Heart right ventricle (tissue), 16 donors: ENCODE data around the gene CSNK1D. TPM values are rescaled to one million over a fixed set of nuclear protein-coding genes. Genes with fewer than 3 reads are reported as not detected.

Source experiments
- ATAC-seq, 8 donors: fragments of 200-7000 bp; cut with Tn5 transposase; one replicate each; pipeline ENCODE4 v1.9.1; 2020; ENCODE audit warnings: mild to moderate bottlenecking in 8 of 8, moderate library complexity in 8 of 8, moderate number of reproducible peaks in 1 of 8
- DNase-seq, 2 donors: peaks; one replicate each; pipeline ENCODE4 v3.0.0-alpha.2; 2020
- H3K27ac ChIP-seq, 10 donors: fragments of 200-600 bp; sonication (generic) in 2 of 10; one replicate each; pipeline versions ENCODE4 v1.5.0 to v1.8.0; 2020 to 2022; ENCODE audit warnings: mild to moderate bottlenecking in 3 of 10
- H3K27me3 ChIP-seq, 7 donors: fragments of 200-600 bp; one replicate each; pipeline ENCODE4 v1.8.0; 2021 to 2022; ENCODE audit warnings: mild to moderate bottlenecking in 2 of 7
- H3K36me3 ChIP-seq, 9 donors: fragments of 200-600 bp; sonication (generic) in 1 of 9; one replicate each; pipeline versions ENCODE4 v1.5.0 to v1.8.0; 2020 to 2022; ENCODE audit warnings: mild to moderate bottlenecking in 2 of 9
- H3K4me1 ChIP-seq, 9 donors: fragments of 200-600 bp; sonication (generic) in 1 of 9; one replicate each; pipeline versions ENCODE4 v1.5.0 to v1.8.0; 2020 to 2022; ENCODE audit warnings: mild to moderate bottlenecking in 4 of 9
- H3K4me3 ChIP-seq, 10 donors: fragments of 200-600 bp; sonication (generic) in 2 of 10; one replicate each; pipeline versions ENCODE4 v1.5.0 to v1.8.0; 2020 to 2022; ENCODE audit warnings: mild to moderate bottlenecking in 7 of 10, moderate library complexity in 2 of 10
- H3K9me3 ChIP-seq, 11 donors: fragments of 200-600 bp in 10 of 11; sonication (generic) in 2 of 11; one replicate each; pipeline versions ENCODE4 v1.5.0 to v1.8.0; 2013 to 2022; ENCODE audit warnings: mild to moderate bottlenecking in 2 of 11, control low read depth in 1 of 11, moderate library complexity in 1 of 11
- WGBS, 2 donors: extraction: QIAGEN DNeasy Blood & Tissue Kit; methylation state at CpG; one replicate each; pipeline ENCODE4 v1.1.7; 2013; ENCODE audit warnings: inconsistent platforms in 1 of 2; 5-methylcytosine and 5-hydroxymethylcytosine counted together
- intact Hi-C, 10 donors: fragments of 100-400 bp; cut with DNase I; formaldehyde crosslinking; loops; one replicate each; pipeline versions ENCODE4 v1.11.1 to v1.14.2; 2022
- polyA plus RNA-seq, 2 donors: library from polyadenylated mRNA; stranded (reverse); fragments of 200-250 nt; gene quantifications; one replicate each; pipeline ENCODE4 v1.2.3, GENCODE V29; 2013
- total RNA-seq, 10 donors: library from RNA; stranded (reverse); fragmentation: NEBNext Ultra II Directional in 3 of 10; extraction: Animal tissue kit (Norgen Biotek cat#: 25700) in 3 of 10; gene quantifications; one replicate each; pipeline versions ENCODE4 v1.2.1 to v1.2.4, GENCODE V29; 2021 to 2023
- TF ChIP-seq, protein P1 (sequence below), 9 donors: fragments of 200-600 bp; sonication (generic) in 2 of 9; IDR thresholded peaks; one replicate each; pipeline versions ENCODE4 v1.5.0 to v1.8.0; 2021 to 2022; ENCODE audit warnings: antibody characterized with exemption in 9 of 9, mild to moderate bottlenecking in 5 of 9, moderate library complexity in 1 of 9
- donor health status: Arrhythmogenic right ventricular cardiomyopathy.
- donor health status: ischemic (EF 13 %, LVEDD 7.1; RV severe dilation, severe dysfunction).
- donor health status: healthy with polysubstance abuse.
- donor health status: DM: no; HTN: yes; CAD: no.
- donor health status: DM: no; HTN: no; CAD: no.
- donor health status: ischemic (EF 25% LVEDD 6.9; RV normal size, moderate dysfunction).
- donor health status: ischemic (EF 25% LVEDD 5.7; RV mildly dilated, moderate dysfunction).
- donor health status: healthy.
- donor health status: DM: yes; HTN: yes; CAD: no.
- donor health status: Ischemic cardiomyopathy.
- donor health status: ischemic (EF 35%, LVEDD 5.7; RV mildly dilated, moderate dysfunction).
- donor health status: nonischemic (EF 11% LVEDD 7.7; RV severe dilation, severe dysfunction).
- donor health status: DM: yes; HTN: yes; CAD: no.
- donor health status: PGD.
- donor health status: ischemic (EF 29% LVEDD 5.4; RV normal size, mild dysfunction).
- donor health status: nonischemic (EF 23%, LVEDD 6.1; RV moderate dilation, normal function).

The CSNK1D gene
- total and polyA plus RNA-seq, 12 donors: 54.4 to 72.7 (median 66.8) TPM

DNA sequence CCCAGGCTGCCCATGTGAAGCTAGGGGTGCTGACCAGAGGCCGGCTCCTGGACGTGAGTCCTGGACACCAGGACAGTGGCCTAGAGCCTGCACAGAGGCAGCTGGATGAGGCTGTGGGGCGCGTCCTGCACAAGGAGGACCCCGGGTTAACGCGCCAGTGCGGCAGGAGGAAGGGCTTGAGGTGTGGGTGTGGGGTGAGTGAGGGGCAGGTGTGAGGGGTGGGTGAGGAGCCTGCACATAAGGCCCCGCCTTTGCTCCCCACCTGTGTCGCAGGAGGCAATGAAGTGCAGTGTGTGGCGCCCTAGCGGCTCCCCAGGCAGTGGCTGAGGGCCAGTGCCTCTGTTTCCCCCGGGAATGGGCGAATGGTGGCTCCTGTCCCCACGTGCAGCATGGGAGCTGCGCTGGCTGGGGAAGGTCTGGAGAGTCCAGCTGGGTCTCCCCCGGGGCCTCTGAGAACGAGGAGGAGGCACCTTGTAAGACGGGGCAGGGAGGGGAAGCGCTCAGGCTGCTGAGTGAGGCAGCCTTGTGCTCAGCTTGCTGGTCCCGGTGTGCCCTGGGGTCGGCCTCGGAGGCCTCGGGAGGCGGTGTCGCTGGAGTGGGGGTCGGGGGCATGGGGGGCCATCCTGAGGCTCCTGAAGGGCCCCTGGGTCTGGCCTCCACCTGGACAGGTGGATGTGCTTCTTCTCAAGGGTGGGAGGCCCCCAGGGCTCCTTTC lies 40.7 kb upstream of the CSNK1D start:
- Histone ChIP-seq H3K27me3 (peaks cover 17 to 76% (median 60%) of the 10 kb centered on the region in 7 donors), H3K27ac (no peak overlapping the region), H3K36me3 (no peaks in the 10 kb centered on the region), H3K4me1 (peaks cover 0 to 19% (median 3%) of the 10 kb centered on the region in 9 donors), H3K4me3 (no peak overlapping the region), H3K9me3 (no peaks in the 10 kb centered on the region)
- intact Hi-C loops: loop anchor here in 1 of 10 donors (5.0 kb wide), 1 partner anchor 112 kb away; no protein-coding TSS in a partner anchor
- TF ChIP-seq, protein P1, sequence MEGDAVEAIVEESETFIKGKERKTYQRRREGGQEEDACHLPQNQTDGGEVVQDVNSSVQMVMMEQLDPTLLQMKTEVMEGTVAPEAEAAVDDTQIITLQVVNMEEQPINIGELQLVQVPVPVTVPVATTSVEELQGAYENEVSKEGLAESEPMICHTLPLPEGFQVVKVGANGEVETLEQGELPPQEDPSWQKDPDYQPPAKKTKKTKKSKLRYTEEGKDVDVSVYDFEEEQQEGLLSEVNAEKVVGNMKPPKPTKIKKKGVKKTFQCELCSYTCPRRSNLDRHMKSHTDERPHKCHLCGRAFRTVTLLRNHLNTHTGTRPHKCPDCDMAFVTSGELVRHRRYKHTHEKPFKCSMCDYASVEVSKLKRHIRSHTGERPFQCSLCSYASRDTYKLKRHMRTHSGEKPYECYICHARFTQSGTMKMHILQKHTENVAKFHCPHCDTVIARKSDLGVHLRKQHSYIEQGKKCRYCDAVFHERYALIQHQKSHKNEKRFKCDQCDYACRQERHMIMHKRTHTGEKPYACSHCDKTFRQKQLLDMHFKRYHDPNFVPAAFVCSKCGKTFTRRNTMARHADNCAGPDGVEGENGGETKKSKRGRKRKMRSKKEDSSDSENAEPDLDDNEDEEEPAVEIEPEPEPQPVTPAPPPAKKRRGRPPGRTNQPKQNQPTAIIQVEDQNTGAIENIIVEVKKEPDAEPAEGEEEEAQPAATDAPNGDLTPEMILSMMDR (IDR thresholded peaks at IDR 0.05): no peak
- 73 to 74% methylated on average over 27 of the region's 27 CpGs for WGBS, 2 donors
- ATAC-seq (peak in 1 of 8 donors; percentile 12), DNase-seq (no peak)

DNA sequence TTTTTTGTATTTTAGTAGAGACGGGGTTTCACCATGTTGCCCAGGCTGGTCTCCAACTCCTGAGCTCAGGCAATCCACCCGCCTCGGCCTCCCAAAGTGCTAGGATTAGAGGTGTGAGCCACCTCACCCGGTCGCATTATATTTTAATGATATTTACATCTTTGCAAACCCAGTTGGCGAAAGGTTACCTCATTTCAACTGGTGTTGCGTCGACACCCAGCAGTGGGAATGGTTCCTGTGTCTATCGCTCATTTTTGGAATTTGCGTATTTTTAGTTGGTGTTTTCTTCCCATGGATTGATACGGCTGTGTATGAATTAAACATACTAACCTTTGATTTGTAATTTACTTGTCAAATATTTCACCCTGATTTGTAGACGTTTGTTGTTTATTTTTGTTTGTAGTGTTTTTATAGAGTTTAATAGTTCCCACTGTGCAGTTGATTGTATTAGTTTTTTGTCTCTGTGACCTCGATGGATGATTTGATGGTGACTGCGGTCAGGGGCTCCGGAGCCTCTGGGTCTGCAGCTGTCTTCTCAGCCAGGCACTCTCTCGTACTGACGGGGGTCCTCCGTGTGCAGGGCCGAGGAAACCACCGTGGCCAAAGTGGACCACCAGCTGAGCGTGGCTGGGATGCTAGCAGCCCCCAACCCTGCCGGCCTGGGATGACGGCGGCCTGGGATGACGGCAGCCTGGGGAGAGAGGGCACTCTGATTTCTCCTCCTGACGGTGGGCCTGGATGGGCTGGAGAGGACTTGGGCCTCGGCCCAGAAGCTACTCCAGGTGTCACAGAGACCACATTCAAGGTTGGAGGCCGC lies 39.9 kb upstream of the CSNK1D start:
- H3K27me3 ChIP-seq: peaks cover 17 to 80% (median 63%) of the 10 kb centered on the region in 7 donors
- ATAC-seq (no peak), DNase-seq (no peak)
- WGBS, 2 donors: 81 to 84% methylated on average over 28 of the region's 28 CpGs
- H3K36me3 ChIP-seq: no peaks in the 10 kb centered on the region
- TF ChIP-seq, protein P1 (IDR thresholded peaks at IDR 0.05): no peak
- H3K9me3 ChIP-seq: no peaks in the 10 kb centered on the region
- intact Hi-C loops: loop anchor here in 1 of 10 donors (5.0 kb wide), 1 partner anchor 111 kb away; no protein-coding TSS in a partner anchor
- H3K4me3 ChIP-seq: no peak overlapping the region
- H3K4me1 ChIP-seq: peaks cover 0 to 24% (median 3%) of the 10 kb centered on the region in 9 donors
- no peak overlapping the region for H3K27ac ChIP-seq

DNA sequence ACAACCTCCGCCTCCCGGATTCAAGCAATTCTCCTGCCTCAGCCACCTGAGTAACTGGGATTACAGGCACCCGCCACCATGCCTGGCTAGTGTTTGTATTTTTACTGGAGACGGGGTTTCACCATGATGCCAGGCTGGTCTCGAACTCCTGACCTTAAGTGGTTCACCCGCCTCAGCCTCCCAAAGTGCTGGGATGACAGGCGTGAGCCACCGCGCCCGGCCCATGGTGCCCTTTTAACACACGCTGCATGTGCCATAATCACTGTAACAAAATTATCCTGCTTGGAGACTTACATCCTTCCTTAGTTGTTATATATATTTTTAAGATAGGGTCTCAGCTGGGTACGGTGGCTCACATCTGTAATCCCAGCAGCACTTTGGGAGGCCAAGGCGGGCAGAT lies 38.5 kb upstream of the CSNK1D start:
- Histone ChIP-seq H3K4me3 (no peak overlapping the region), H3K9me3 (no peaks in the 10 kb centered on the region), H3K27ac (no peak overlapping the region), H3K27me3 (peaks cover 17 to 83% (median 71%) of the 10 kb centered on the region in 7 donors), H3K4me1 (peaks cover 0 to 24% (median 3%) of the 10 kb centered on the region in 9 donors), H3K36me3 (no peaks in the 10 kb centered on the region)
- ATAC-seq: no peak
- intact Hi-C loops: loop anchor here in 1 of 10 donors (5.0 kb wide), 1 partner anchor 110 kb away; no protein-coding TSS in a partner anchor
- no peak for DNase-seq
- WGBS, 2 donors: 91 to 92% methylated on average over 13 of the region's 13 CpGs
- TF ChIP-seq, protein P1 (IDR thresholded peaks at IDR 0.05): no peak

DNA sequence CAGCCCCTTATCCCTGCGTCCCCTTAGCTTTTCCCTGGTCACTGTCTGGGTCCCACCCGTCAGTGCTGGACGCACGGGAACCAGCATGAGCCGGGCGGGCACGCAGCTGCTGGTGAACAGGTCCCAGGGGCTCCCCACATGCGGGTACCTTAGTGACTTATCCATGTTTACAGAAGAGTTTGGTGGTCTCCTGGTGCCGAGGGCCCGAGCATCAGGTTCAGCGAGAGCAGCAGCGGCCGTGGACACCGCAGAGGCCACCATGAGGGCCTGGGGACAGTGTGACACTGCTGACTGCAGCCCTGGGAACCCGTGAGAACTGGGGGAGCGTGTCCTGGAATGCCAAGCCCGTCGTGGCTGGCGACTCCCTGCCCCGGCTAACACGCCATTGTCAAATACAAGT lies 37.4 kb upstream of the CSNK1D start:
- H3K9me3 ChIP-seq: no peaks in the 10 kb centered on the region
- no peak overlapping the region for H3K4me3 ChIP-seq
- H3K36me3 ChIP-seq: no peaks in the 10 kb centered on the region
- H3K4me1 ChIP-seq: peaks cover 0 to 20% (median 3%) of the 10 kb centered on the region in 9 donors
- WGBS, 2 donors: 86 to 88% methylated on average over 21 of the region's 21 CpGs
- ATAC-seq (no peak), DNase-seq (no peak)
- TF ChIP-seq, protein P1 (IDR thresholded peaks at IDR 0.05): no peak
- intact Hi-C loops: loop anchor here in 1 of 10 donors (5.0 kb wide), 1 partner anchor 109 kb away; no protein-coding TSS in a partner anchor
- peaks cover 14 to 74% (median 65%) of the 10 kb centered on the region in 7 donors for H3K27me3 ChIP-seq
- H3K27ac ChIP-seq: no peak overlapping the region
